Chondrocyte (in vitro differentiated cells): ENCODE results near the gene RPUSD4. TPM values are rescaled to one million over a fixed set of nuclear protein-coding genes. Genes with fewer than 3 reads are reported as not detected.

Experiments
- DNase-seq: peaks from one replicate; pipeline ENCODE4 v3.0.0; 2021; ENCODE audit warnings: mixed read lengths, low spot score
- H3K27ac Mint-ChIP-seq: one replicate; pipeline ENCODE4 v1.8.0; 2021; ENCODE audit warnings: mild to moderate bottlenecking, moderate library complexity, mixed read lengths; ENCODE audit not compliant: unreplicated experiment
- H3K27me3 Mint-ChIP-seq: 2 replicates; pipeline ENCODE4 v1.8.0; 2021; ENCODE audit warnings: low read depth, mixed read lengths
- H3K36me3 Mint-ChIP-seq: 2 replicates; pipeline ENCODE4 v1.8.0; 2021; ENCODE audit warnings: low read depth, mixed read lengths
- H3K4me1 Mint-ChIP-seq: 2 replicates; pipeline ENCODE4 v1.8.0; 2021; ENCODE audit warnings: low read depth, mild to moderate bottlenecking, mixed read lengths
- H3K4me3 Mint-ChIP-seq: one replicate; pipeline ENCODE4 v1.8.0; 2021; ENCODE audit warnings: mild to moderate bottlenecking, moderate library complexity, mixed read lengths; ENCODE audit not compliant: unreplicated experiment
- H3K9me3 Mint-ChIP-seq: 2 replicates; pipeline ENCODE4 v1.8.0; 2021; ENCODE audit warnings: low read depth, mixed read lengths
- CTCF ChIP-seq: fragments of 200-600 bp; sonication (generic); IDR thresholded peaks from 2 replicates; pipeline ENCODE4 v1.5.0; 2021; ENCODE audit warnings: antibody characterized with exemption, mild to moderate bottlenecking, moderate library complexity
- total RNA-seq: library from RNA; stranded (reverse); gene quantifications from 3 replicates; pipeline ENCODE4 v1.2.1, GENCODE V29; 2021

The RPUSD4 gene
- total RNA-seq, 1 donor from 2014 or later, result 16.2 TPM

- no peak overlapping the region for H3K27ac Mint-ChIP-seq
- no peaks in the 10 kb centered on the region for H3K9me3 Mint-ChIP-seq
- H3K27me3 Mint-ChIP-seq, result no peaks in the 10 kb centered on the region
- no peak for TF ChIP-seq CTCF
- H3K36me3 Mint-ChIP-seq, result peaks cover 1% of the 10 kb centered on the region
- H3K4me3 Mint-ChIP-seq, result no peak overlapping the region
- peaks cover 40% of the 10 kb centered on the region for H3K4me1 Mint-ChIP-seq
- DNase-seq, result no peak
Measured at GRCh38 chr11:126214441-126214840, 3.0 kb upstream of the RPUSD4 start.

GRCh38 chr11:126212089-126212660 lies 725 bp upstream of the RPUSD4 start:
- Mint-ChIP-seq H3K27me3 (no peaks in the 10 kb centered on the region), H3K9me3 (no peaks in the 10 kb centered on the region), H3K27ac (peak overlapping the region; percentile 88), H3K4me1 (peaks cover 35% of the 10 kb centered on the region), H3K4me3 (peak overlapping the region; percentile 97), H3K36me3 (peaks cover 7% of the 10 kb centered on the region)
- no peak for DNase-seq
- TF ChIP-seq CTCF, result no peak

GRCh38 chr11:126210871-126211235 lies 597 bp downstream of the RPUSD4 start:
- no peak for TF ChIP-seq CTCF
- peak overlapping the region; percentile 88 for H3K27ac Mint-ChIP-seq
- H3K4me3 Mint-ChIP-seq, result peak overlapping the region; percentile 97
- H3K36me3 Mint-ChIP-seq, result peaks cover 11% of the 10 kb centered on the region
- no peaks in the 10 kb centered on the region for H3K27me3 Mint-ChIP-seq
- H3K4me1 Mint-ChIP-seq, result peaks cover 35% of the 10 kb centered on the region
- no peaks in the 10 kb centered on the region for H3K9me3 Mint-ChIP-seq
- DNase-seq, result no peak

- peaks cover 22% of the 10 kb centered on the region for H3K4me1 Mint-ChIP-seq
- DNase-seq, result no peak
- no peak for TF ChIP-seq CTCF
- H3K27me3 Mint-ChIP-seq, result no peaks in the 10 kb centered on the region
- H3K27ac Mint-ChIP-seq, result no peak overlapping the region
- H3K36me3 Mint-ChIP-seq, result peaks cover 26% of the 10 kb centered on the region
- no peak overlapping the region for H3K4me3 Mint-ChIP-seq
- H3K9me3 Mint-ChIP-seq, result no peaks in the 10 kb centered on the region
Measured at GRCh38 chr11:126207896-126208295, 3.6 kb downstream of the RPUSD4 start.

- Mint-ChIP-seq H3K27me3 (no peaks in the 10 kb centered on the region), H3K4me3 (no peak overlapping the region), H3K27ac (no peak overlapping the region), H3K36me3 (peaks cover 31% of the 10 kb centered on the region), H3K9me3 (no peaks in the 10 kb centered on the region), H3K4me1 (peaks cover 5% of the 10 kb centered on the region)
- no peak for TF ChIP-seq CTCF
- no peak for DNase-seq
Measured at GRCh38 chr11:126205359-126205758, 6.1 kb downstream of the RPUSD4 start.
